22Rv1 (cell line): Measurements from ENCODE around the gene TNFRSF8.

Source experiments
- H3K27ac ChIP-seq: fragments of 450-650 bp; 2 replicates; pipeline ENCODE4 v1.5.1; 2017
- CTCF ChIP-seq: fragments of 450-650 bp; IDR thresholded peaks from 2 replicates; pipeline ENCODE4 v1.5.1; 2017; ENCODE audit warnings: mild to moderate bottlenecking
- ZFX ChIP-seq: fragments of 450-650 bp; IDR thresholded peaks from 2 replicates; pipeline ENCODE4 v1.6.1; 2017; ENCODE audit warnings: antibody characterized with exemption, borderline replicate concordance

TNFRSF8 gene

GRCh38 chr1:12144969-12145368 lies 81.9 kb downstream of the TNFRSF8 start:
- no peak overlapping the region for H3K27ac ChIP-seq
- TF ChIP-seq ZFX: no peak
- TF ChIP-seq CTCF: no peak

- no peak overlapping the region for H3K27ac ChIP-seq
- TF ChIP-seq ZFX: no peak
- no peak for TF ChIP-seq CTCF
Measured at GRCh38 chr1:12145616-12146342, 82.7 kb downstream of the TNFRSF8 start.

GRCh38 chr1:12146343-12147112 lies 83.4 kb downstream of the TNFRSF8 start:
- TF ChIP-seq ZFX: no peak
- H3K27ac ChIP-seq: no peak overlapping the region

GRCh38 chr1:12147201-12147701 lies 84.1 kb downstream of the TNFRSF8 start:
- H3K27ac ChIP-seq: no peak overlapping the region
- no peak for TF ChIP-seq ZFX

GRCh38 chr1:12148160-12148957 lies 85.3 kb downstream of the TNFRSF8 start:
- TF ChIP-seq ZFX (no peak), CTCF (no peak)
- H3K27ac ChIP-seq: no peak overlapping the region

- no peak overlapping the region for H3K27ac ChIP-seq
- TF ChIP-seq CTCF (no peak), ZFX (no peak)
Measured at GRCh38 chr1:12148958-12149790, 86.1 kb downstream of the TNFRSF8 start.

GRCh38 chr1:12149791-12150175 lies 86.7 kb downstream of the TNFRSF8 start:
- TF ChIP-seq ZFX: no peak
- no peak for TF ChIP-seq CTCF
- H3K27ac ChIP-seq: no peak overlapping the region
